AG04450 (cell line): ENCODE measurements around the gene SESN2. TPM values are rescaled to one million over a fixed set of nuclear protein-coding genes. Genes with fewer than 3 reads are reported as not detected.
A peak's percentile ranks its signal among the peaks of the same experiment; 100 is the strongest.

Source experiments
- CTCF ChIA-PET: fragments of 300-600, 350-600 bp; formaldehyde crosslinking; extraction: SDS; loops from one replicate; lab custom pipeline; 2022; ENCODE audit warnings: antibody characterized with exemption, inconsistent platforms; lab: Charles Lee
- POLR2A ChIA-PET: fragments of 350-600 bp; formaldehyde crosslinking; extraction: SDS; loops from one replicate; lab custom pipeline; 2021; ENCODE audit warnings: antibody characterized with exemption, inconsistent platforms; lab: Yijun Ruan, JAX
- DNase-seq: peaks from one replicate; pipeline ENCODE4 v3.0.0-alpha.2; 2011; ENCODE audit warnings: low read depth, low spot score
- H3K27ac ChIP-seq: one replicate; pipeline ENCODE4 v1.5.1; 2012; ENCODE audit warnings: low read depth, low read length, control low read depth
- H3K27me3 ChIP-seq: one replicate; pipeline ENCODE4 v1.6.0; 2012; ENCODE audit warnings: low read length; ENCODE audit not compliant: control insufficient read depth, insufficient read depth
- H3K4me3 ChIP-seq: 2 replicates; pipeline ENCODE4 v1.5.1; 2011; ENCODE audit warnings: mild to moderate bottlenecking, low read depth, low read length, control low read depth
- H3K9me3 ChIP-seq: 2 replicates; pipeline ENCODE4 v1.5.1; 2012; ENCODE audit warnings: low read length; ENCODE audit not compliant: control insufficient read depth, insufficient read depth
- polyA plus RNA-seq: library from polyadenylated mRNA; depleted of rRNA; stranded (reverse); fragments of >200 nt; gene quantifications from 2 replicates; pipeline ENCODE4 v1.2.3, GENCODE V29; 2011
- TF ChIP-seq, protein P1 (sequence below): IDR thresholded peaks from 2 replicates; pipeline ENCODE4 v1.5.1; 2011; ENCODE audit warnings: low read depth, low read length, control low read depth, inconsistent platforms

The SESN2 gene
- polyA plus RNA-seq, 1 experiment: 27.5 TPM

GRCh38 chr1:28236656-28237322 is 22.5 kb upstream of the SESN2 start:
- POLR2A ChIA-PET: interaction anchor here (0.6 to 1.2 kb wide), 4 partner anchors 23 to 345 kb away, joined by 3 to 13 read pairs (median 4); partner anchors contain the start of genes EYA3 and SESN2
- no peak for DNase-seq
- TF ChIP-seq, protein P1, sequence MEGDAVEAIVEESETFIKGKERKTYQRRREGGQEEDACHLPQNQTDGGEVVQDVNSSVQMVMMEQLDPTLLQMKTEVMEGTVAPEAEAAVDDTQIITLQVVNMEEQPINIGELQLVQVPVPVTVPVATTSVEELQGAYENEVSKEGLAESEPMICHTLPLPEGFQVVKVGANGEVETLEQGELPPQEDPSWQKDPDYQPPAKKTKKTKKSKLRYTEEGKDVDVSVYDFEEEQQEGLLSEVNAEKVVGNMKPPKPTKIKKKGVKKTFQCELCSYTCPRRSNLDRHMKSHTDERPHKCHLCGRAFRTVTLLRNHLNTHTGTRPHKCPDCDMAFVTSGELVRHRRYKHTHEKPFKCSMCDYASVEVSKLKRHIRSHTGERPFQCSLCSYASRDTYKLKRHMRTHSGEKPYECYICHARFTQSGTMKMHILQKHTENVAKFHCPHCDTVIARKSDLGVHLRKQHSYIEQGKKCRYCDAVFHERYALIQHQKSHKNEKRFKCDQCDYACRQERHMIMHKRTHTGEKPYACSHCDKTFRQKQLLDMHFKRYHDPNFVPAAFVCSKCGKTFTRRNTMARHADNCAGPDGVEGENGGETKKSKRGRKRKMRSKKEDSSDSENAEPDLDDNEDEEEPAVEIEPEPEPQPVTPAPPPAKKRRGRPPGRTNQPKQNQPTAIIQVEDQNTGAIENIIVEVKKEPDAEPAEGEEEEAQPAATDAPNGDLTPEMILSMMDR: no peak
- H3K9me3 ChIP-seq: peaks cover 4% of the 10 kb centered on the region; the same call in 1 of the 2 replicates
- no peaks in the 10 kb centered on the region for H3K27me3 ChIP-seq
- peak overlapping the region; percentile 100 for H3K4me3 ChIP-seq
- CTCF ChIA-PET: interaction anchor here (6.4 kb wide), 1 partner anchor 12 kb away, joined by 30 read pairs; no protein-coding TSS in a partner anchor
- H3K27ac ChIP-seq: no peak overlapping the region

DNA sequence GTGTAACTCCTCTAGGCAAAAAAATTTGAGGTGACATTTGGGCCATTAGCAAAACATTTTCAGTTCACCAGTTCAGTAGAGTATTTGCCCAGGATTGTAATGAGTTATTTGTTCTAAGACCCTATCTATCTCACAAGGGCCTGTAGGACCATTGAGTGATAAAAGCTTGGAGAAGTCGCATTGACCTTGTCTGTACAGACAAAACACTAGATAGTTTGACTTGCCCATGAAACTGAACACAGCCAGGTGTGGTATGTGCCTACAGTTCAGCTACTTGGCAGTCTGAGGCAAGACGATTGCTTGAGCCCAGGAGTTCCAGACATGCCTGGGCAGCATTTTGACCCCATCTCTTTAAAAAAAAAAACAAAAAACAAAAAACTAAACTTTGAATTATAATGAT is 20.3 kb upstream of the SESN2 start:
- TF ChIP-seq, protein P1: no peak
- DNase-seq: no peak
- ChIA-PET POLR2A (interaction anchor here (0.7 kb wide), 1 partner anchor 348 kb away, joined by 5 read pairs; no protein-coding TSS in a partner anchor), CTCF (interaction anchor here (6.4 kb wide), 1 partner anchor 9 kb away, joined by 30 read pairs; no protein-coding TSS in a partner anchor)
- Histone ChIP-seq H3K4me3 (no peak overlapping the region), H3K27me3 (no peaks in the 10 kb centered on the region), H3K9me3 (peaks cover 4% of the 10 kb centered on the region; the same call in 1 of the 2 replicates), H3K27ac (no peak overlapping the region)

DNA sequence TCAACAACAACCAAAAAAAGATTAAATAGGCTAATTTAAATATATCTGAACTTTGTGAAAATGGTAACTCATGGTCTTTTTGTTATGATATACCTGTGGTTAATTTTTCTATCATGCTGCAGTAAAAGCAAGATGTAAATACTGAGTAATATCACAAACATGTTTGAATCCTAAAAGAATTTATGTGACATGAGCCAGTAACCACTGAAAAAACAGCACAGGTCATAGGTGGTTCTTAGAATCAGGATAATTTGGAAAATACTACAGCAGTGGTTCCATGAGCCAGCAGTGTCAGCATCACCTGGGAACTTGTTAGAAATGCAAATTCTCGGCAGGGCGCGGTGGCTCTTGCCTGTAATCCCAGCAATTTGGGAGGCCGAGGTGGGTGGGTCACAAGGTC is 19.3 kb upstream of the SESN2 start:
- TF ChIP-seq, protein P1: no peak
- Histone ChIP-seq H3K27ac (no peak overlapping the region), H3K27me3 (no peaks in the 10 kb centered on the region), H3K4me3 (no peak overlapping the region), H3K9me3 (peaks cover 4% of the 10 kb centered on the region; the same call in 1 of the 2 replicates)
- no peak for DNase-seq
- ChIA-PET CTCF (no interaction called here), POLR2A (no interaction called here)

DNA sequence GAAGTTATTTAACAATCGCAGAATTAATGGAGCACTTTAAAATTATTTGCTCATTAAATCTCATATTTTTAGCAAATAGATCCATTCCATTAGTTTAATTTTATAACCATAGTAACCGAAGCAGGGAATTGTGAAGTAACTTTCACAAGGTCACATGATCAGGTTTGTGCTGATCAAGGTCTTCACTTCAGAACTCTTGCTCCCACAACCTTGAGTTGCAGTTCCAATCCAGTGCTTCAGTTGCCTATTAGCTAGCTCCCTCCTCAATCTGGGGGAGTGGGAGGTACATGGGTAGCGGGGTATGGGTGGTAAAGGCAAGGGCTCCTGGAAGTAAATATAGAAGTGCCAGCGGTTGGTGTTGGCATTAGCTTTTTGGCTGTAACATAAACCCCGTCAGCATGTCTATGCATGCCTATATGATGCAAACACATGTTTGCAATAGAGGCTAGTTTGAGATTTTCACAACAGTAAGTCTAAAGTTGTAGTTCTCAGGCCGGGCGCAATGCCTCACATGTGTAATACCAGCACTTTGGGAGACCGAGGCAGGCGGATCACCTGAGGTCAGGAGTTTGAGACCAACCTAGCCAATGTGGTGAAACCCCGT is 17.6 kb upstream of the SESN2 start:
- POLR2A ChIA-PET: no interaction called here
- DNase-seq: no peak
- Histone ChIP-seq H3K4me3 (no peak overlapping the region), H3K9me3 (no peaks in the 10 kb centered on the region), H3K27ac (no peak overlapping the region), H3K27me3 (no peaks in the 10 kb centered on the region)
- TF ChIP-seq, protein P1: no peak
- CTCF ChIA-PET: no interaction called here

- ChIA-PET POLR2A (no interaction called here), CTCF (interaction anchor here (0.6 kb wide), 1 partner anchor 224 kb away, joined by 4 read pairs; no protein-coding TSS in a partner anchor)
- H3K27me3 ChIP-seq: no peaks in the 10 kb centered on the region
- DNase-seq: no peak
- no peaks in the 10 kb centered on the region for H3K9me3 ChIP-seq
- H3K4me3 ChIP-seq: no peak overlapping the region
- H3K27ac ChIP-seq: no peak overlapping the region
- TF ChIP-seq, protein P1: no peak
Observed at GRCh38 chr1:28243685-28244311, 15.5 kb upstream of the SESN2 start.
